ENCODE results near the gene GOLPH3. TPM values are rescaled to one million over a fixed set of nuclear protein-coding genes. Genes with fewer than 3 reads are reported as not detected.

GOLPH3 gene
- polyA plus RNA-seq, 1 donor (not counting 4 experiments of a cell fraction or from before 2014, with no cell fraction given): 42.0 TPM

DNA sequence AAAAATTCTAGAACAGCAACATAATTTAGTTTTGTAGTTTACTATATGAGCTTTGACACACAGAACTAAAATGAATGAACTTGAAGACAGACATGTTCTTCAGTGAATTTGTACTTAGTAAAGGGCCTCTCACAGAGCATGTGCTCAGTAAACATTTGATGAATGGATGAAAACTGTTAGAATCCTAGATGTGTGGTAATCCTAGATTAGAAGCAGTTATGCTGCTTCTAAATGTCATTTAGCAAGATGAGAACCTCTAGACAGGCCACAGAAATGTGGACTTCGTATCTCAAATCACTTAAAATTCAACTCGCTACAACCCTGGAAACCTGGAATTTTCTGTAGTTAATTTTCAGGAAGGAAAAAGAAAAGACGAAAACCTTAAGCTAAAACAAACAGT, 8.5 kb downstream of the GOLPH3 start:
- Histone ChIP-seq H4K20me1 (ENCODE audit: control insufficient read depth, extremely low read depth, insufficient read depth, low read length) (no peaks in the 10 kb centered on the region), H3K4me2 (ENCODE audit: control insufficient read depth, extremely low read depth, insufficient read depth, low read depth, low read length) (no peak overlapping the region), H3K4me1 (ENCODE audit: control insufficient read depth, extremely low read depth, insufficient read depth, low read length) (no peaks in the 10 kb centered on the region), H3K36me3 (ENCODE audit: control insufficient read depth in 2 of 2, extremely low read depth in 1 of 2, insufficient read depth in 2 of 2, low read length in 2 of 2) (peaks cover 4 to 19% of the 10 kb centered on the region in 2 experiments), H3K4me3 (ENCODE audit: control insufficient read depth in 2 of 3, extremely low read depth in 1 of 3, insufficient read depth in 2 of 3, low read depth in 1 of 3, low read length in 3 of 3) (no peak overlapping the region), H2AFZ (ENCODE audit: control insufficient read depth, low read length) (no peak overlapping the region), H3K9me1 (ENCODE audit: control insufficient read depth, extremely low read depth, insufficient read depth, low read length) (no peaks in the 10 kb centered on the region), H3K27me3 (ENCODE audit: control insufficient read depth, extremely low read depth, insufficient read depth, low read length) (no peaks in the 10 kb centered on the region), H3K79me2 (ENCODE audit: control insufficient read depth, insufficient read depth, low read length) (peaks cover 90% of the 10 kb centered on the region), H3K9me3 (ENCODE audit: control insufficient read depth, low read depth, low read length) (no peaks in the 10 kb centered on the region), H3K9ac (ENCODE audit: control insufficient read depth, extremely low read depth, insufficient read depth, low read length) (no peak overlapping the region), H3K27ac (ENCODE audit: control insufficient read depth, insufficient read depth, low read length) (no peak overlapping the region)
- FAIRE-seq (no peak), DNase-seq (ENCODE audit: low read depth, low spot score) (no peak)
- dilution Hi-C loops (cut with MboI; ENCODE audit: extremely low pct_ligation_motif_present, low sequenced_read_pairs): no loop called here
- TF ChIP-seq, protein P1, sequence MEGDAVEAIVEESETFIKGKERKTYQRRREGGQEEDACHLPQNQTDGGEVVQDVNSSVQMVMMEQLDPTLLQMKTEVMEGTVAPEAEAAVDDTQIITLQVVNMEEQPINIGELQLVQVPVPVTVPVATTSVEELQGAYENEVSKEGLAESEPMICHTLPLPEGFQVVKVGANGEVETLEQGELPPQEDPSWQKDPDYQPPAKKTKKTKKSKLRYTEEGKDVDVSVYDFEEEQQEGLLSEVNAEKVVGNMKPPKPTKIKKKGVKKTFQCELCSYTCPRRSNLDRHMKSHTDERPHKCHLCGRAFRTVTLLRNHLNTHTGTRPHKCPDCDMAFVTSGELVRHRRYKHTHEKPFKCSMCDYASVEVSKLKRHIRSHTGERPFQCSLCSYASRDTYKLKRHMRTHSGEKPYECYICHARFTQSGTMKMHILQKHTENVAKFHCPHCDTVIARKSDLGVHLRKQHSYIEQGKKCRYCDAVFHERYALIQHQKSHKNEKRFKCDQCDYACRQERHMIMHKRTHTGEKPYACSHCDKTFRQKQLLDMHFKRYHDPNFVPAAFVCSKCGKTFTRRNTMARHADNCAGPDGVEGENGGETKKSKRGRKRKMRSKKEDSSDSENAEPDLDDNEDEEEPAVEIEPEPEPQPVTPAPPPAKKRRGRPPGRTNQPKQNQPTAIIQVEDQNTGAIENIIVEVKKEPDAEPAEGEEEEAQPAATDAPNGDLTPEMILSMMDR (optimal IDR thresholded peaks at IDR 0.05 in 1 of 3, IDR thresholded peaks at IDR 0.05 in 1 of 3, conservative IDR thresholded peaks at IDR 0.05 in 1 of 3; ENCODE audit: extremely low read depth in 1 of 3, insufficient read depth in 2 of 3, low read length in 3 of 3): no peak
- TF ChIP-seq EZH2 (IDR thresholded peaks at IDR 0.05; ENCODE audit: low read length): no peak

DNA sequence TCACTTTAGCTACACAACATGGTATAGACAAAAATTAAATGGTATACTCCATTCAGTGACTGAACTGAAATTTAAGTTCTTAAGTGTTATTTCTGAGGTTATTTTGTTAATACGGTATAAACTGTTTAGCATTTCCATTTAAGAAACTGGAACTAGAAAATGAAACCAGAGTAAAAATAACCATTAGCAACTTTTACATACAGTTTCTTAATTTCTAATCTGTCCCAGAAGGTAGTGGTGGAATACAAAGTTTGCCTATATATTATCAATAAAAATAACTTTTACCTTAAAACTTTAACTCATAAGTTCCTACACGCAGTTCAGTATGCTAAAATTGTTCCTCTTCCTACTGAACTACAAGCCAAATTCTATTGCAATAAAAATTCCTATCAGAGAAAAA, 10.3 kb downstream of the GOLPH3 start:
- Histone ChIP-seq H3K27ac (ENCODE audit: control insufficient read depth, insufficient read depth, low read length) (no peak overlapping the region), H3K9ac (ENCODE audit: control insufficient read depth, extremely low read depth, insufficient read depth, low read length) (no peak overlapping the region), H3K9me1 (ENCODE audit: control insufficient read depth, extremely low read depth, insufficient read depth, low read length) (no peaks in the 10 kb centered on the region), H3K4me3 (ENCODE audit: control insufficient read depth in 2 of 3, extremely low read depth in 1 of 3, insufficient read depth in 2 of 3, low read depth in 1 of 3, low read length in 3 of 3) (no peak overlapping the region), H4K20me1 (ENCODE audit: control insufficient read depth, extremely low read depth, insufficient read depth, low read length) (peaks cover 2% of the 10 kb centered on the region), H2AFZ (ENCODE audit: control insufficient read depth, low read length) (no peak overlapping the region), H3K79me2 (ENCODE audit: control insufficient read depth, insufficient read depth, low read length) (peaks cover 91% of the 10 kb centered on the region), H3K36me3 (ENCODE audit: control insufficient read depth in 2 of 2, extremely low read depth in 1 of 2, insufficient read depth in 2 of 2, low read length in 2 of 2) (peaks cover 2 to 10% of the 10 kb centered on the region in 2 experiments), H3K27me3 (ENCODE audit: control insufficient read depth, extremely low read depth, insufficient read depth, low read length) (no peaks in the 10 kb centered on the region), H3K4me1 (ENCODE audit: control insufficient read depth, extremely low read depth, insufficient read depth, low read length) (no peaks in the 10 kb centered on the region), H3K4me2 (ENCODE audit: control insufficient read depth, extremely low read depth, insufficient read depth, low read depth, low read length) (no peak overlapping the region), H3K9me3 (ENCODE audit: control insufficient read depth, low read depth, low read length) (no peaks in the 10 kb centered on the region)
- FAIRE-seq (no peak), DNase-seq (ENCODE audit: low read depth, low spot score) (no peak)
- dilution Hi-C loops (cut with MboI; ENCODE audit: extremely low pct_ligation_motif_present, low sequenced_read_pairs): no loop called here
- no peak for TF ChIP-seq EZH2 (IDR thresholded peaks at IDR 0.05; ENCODE audit: low read length)
- TF ChIP-seq, protein P1 (optimal IDR thresholded peaks at IDR 0.05 in 1 of 3, IDR thresholded peaks at IDR 0.05 in 1 of 3, conservative IDR thresholded peaks at IDR 0.05 in 1 of 3; ENCODE audit: extremely low read depth in 1 of 3, insufficient read depth in 2 of 3, low read length in 3 of 3): no peak
